GM21576 (cell line): ENCODE measurements around the gene NCAPD2.

Source experiments
- ATAC-seq: cut with Tn5 transposase; IDR thresholded peaks from one replicate; pipeline ENCODE4 v1.9.1; 2021; ENCODE audit warnings: mild to moderate bottlenecking, moderate library complexity; ENCODE audit not compliant: unreplicated experiment

Gene NCAPD2

DNA sequence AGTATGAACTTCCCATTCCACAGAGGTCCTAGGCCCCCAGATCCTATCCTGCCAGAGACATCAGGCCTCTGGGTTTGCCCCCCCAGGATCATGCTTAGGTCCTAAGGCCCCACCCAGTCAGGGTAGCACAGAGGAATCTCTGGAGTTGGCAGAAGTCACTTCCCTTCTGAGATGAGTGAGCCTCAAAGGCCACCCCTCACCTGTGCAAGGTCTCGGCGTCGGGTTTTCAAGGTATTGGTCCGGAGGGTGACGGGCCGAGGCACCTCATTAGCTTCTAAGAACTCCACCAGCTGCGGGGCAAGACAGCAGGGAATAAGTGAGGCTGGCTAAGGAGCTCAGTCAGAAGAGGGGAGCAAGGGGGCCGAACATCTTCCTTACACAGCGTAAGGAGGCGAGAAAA, 69.0 kb downstream of the NCAPD2 start:
- no peak for ATAC-seq

DNA sequence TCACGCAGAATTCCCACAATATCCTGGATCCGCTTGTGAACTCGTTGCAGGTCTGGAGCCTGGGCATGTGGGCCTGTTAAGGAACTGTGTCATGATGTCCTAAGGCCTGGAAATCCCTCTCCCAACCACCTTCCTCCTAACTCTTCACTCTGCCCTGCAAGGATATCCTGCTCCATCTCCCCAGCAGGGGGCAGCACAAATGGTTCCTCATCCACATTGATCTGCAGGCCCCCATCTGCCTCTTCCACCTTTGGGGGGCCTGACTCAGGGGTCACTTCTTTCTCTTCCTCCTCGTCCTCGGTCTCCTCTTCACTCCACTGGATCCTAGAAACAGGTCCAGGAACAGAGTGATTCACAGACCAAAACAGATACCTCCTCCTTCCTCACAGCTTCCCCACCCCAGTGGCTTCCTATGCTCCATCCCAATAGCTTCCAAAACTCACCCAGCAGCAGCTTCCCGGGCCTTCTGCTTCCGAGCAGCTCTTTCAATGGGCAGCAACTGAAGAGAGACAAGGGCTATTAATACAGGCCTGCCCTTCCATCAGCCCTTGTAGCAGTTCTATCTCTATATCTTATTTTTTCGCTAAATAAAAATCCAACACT, 69.6 kb downstream of the NCAPD2 start:
- ATAC-seq: no peak

DNA sequence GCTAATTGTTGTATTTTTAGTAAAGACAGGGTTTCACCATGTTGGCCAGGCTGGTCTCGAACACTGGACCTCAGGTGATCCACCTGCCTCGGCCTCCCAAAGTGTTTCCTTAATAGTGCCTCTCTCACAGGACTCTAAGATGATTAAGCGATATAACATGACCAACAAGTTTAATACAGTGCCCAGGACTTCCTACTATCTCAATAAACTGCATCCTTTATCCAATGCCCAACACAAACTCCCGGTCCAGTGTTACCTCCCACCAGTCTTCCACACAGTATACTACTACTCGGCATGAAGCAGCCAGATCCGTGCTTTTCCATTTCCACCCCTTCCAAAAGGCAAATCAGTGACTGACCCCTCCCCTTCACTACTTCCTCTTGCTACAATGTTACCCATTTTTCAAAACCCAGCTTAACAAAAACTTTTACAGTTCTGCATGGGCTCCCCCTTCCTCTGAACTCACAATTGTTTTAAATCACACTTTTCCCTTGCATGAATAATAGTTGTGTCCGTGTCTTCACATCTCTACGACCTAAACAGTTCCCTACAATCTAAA, 73.3 kb downstream of the NCAPD2 start:
- no peak for ATAC-seq

DNA sequence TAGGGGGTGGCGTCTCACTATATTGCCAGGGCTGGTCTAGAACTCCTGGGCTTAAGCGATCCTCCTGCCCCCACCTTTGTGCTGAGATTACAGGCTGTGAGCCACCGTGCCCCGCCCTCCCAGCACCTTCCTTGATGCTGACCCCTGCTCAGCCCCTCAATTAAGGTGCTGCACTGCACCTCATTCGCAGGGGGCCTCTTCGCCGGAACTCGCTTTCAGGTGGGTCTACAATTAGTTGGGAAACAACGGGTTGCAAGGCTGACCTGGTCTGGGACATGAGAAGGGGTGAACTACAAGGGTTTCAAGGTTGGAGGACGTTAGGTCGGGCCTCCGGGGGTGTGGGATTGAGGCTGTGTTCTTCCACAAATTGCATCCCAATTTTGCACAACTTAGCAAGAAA, 75.4 kb downstream of the NCAPD2 start:
- no peak for ATAC-seq

DNA sequence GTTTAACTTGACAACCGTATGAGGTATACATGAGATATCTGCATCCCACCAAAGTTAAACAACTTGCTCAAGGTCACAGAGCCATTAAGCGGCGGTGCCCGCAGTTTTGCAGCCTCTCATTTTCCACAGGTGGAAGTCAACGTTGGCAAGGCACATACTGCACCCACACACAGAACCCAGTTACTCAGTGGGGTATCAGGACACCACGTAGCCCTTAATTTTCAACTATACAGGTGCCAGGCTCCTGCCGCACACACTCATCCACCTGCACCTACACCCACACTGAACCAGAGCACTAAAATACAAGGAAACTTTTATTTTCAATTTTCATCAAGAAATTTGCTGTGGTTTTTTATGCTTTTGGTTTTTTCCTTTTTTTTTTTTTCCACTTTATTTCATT, 75.9 kb downstream of the NCAPD2 start:
- ATAC-seq: no peak

DNA sequence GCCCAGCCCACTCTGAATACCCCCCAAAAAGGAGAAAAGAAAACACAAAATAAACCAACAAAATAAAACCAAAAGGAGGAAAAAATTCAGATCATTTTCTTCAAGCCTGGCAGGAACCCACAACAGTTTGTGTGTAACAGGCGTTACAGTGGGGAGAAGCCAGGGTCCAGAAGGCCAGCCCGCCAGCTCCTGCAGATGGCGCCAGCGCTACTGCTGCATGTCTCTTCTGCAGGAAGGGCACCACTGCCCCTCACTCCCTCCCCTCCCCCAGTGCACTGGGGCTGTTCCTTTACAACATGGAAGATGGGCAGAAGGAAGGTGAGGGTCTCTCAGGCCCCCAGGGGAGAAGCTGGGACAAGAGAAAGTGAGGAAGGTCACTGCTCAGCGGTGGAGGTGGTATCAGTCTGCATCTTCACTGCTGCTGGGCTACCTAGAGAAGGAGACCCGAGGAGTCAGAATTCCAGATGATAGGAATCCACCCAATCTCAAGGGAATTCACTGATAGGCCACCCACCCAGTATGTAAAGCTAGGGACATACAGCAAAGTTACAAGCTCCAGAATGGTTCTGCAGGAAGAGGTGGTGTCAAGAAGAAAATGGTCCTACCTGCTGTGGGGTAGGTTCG, 76.5 kb downstream of the NCAPD2 start:
- ATAC-seq: no peak

DNA sequence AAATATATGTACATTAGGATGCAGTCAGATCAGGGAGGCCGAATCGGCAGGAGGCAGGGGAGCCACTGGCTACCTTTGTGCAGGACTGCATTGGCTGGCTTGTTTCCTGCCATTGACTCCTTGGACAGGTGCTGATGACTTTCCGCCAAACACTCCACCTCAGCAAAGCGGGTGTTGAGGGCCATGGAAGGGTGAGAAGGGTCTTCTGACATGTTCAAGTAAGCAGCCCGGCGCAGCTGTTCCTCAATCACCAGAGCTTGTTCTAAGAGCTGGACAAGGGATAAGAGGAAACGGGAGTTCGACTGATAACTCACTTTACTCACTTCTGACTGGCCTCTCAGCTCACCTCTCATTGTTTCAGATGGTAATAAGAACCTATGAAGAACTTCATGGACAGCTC, 79.1 kb downstream of the NCAPD2 start:
- no peak for ATAC-seq

DNA sequence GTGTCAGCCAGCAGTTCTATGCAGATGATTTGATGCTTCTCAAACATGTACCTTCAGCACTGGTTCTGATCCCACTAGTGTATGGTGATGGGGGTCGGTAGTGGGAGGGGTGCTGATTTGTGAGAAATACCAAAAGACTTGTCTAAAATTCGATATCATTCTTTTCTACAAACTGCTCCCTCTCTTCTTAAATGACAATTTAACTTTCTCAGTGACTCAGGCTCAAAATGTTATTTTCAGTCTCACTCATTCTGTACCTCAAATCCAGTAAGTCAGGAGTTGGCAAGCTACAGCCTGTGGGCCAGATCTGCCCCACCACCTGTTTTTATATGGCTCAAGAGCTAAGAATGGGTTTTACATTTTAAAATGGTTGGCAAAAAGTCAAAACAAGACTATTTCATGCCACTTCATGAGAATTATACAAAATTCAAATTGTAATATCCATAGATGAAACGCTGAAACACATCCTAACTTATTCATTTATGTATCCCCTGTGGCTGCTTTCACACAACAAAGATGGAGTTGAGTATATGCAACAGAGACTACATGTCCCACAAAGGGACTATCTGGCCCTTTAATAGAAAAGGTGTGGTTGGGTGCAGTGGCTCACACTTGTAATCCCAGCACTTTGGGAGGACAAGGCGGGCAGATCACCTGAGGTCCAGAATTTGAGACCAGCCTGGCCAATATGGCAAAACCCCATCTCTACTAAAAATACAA, 80.8 kb downstream of the NCAPD2 start:
- no peak for ATAC-seq

DNA sequence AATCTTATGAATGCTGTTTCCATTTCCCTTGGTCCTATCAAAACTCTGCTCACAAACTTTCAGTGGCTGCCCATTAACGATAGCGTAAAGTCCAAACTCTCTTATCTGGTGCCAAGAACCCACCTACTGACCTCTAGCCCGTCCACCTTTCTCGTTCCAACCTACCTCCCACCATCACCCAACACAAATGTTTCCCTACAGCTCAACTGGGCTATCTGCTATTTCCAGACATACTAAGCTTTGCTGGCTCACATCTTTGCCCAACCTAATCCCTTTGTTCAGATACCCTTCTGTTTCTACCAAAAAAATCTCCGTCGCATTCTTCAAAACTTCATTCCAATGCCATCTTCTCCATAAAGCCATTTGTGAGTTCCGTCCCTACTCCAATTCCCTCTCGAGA, 81.7 kb downstream of the NCAPD2 start:
- no peak for ATAC-seq
